ENCODE data around the gene PRAME.

Gene PRAME

GRCh38 chr22:22547692-22548300 is 11.3 kb downstream of the PRAME start:
- no peaks in the 10 kb centered on the region for H3K27me3 ChIP-seq (ENCODE audit: control insufficient read depth in 1 of 2, insufficient read depth in 2 of 2, low read length in 2 of 2)
- no peaks in the 10 kb centered on the region for H3K36me3 ChIP-seq (ENCODE audit: control insufficient read depth in 2 of 2, insufficient read depth in 2 of 2, low read length in 2 of 2)
- H3K9me3 ChIP-seq (ENCODE audit: control insufficient read depth in 2 of 2, low read length in 2 of 2), result no peaks in the 10 kb centered on the region
- H3K4me3 ChIP-seq (ENCODE audit: low read length in 2 of 2), result no peak overlapping the region
- no peak overlapping the region for H3K27ac ChIP-seq (ENCODE audit: low read length)
- no peaks in the 10 kb centered on the region for H3K4me1 ChIP-seq (ENCODE audit: control insufficient read depth, insufficient read depth, low read length)
- H3K9ac ChIP-seq (ENCODE audit: low read length in 2 of 2), result no peak overlapping the region

GRCh38 chr22:22547226-22547625 is 11.8 kb downstream of the PRAME start:
- H3K9me3 ChIP-seq (ENCODE audit: control insufficient read depth in 2 of 2, low read length in 2 of 2), result no peaks in the 10 kb centered on the region
- H3K36me3 ChIP-seq (ENCODE audit: control insufficient read depth in 2 of 2, insufficient read depth in 2 of 2, low read length in 2 of 2), result no peaks in the 10 kb centered on the region
- H3K27ac ChIP-seq (ENCODE audit: low read length), result no peak overlapping the region
- no peak overlapping the region for H3K4me3 ChIP-seq (ENCODE audit: low read length in 2 of 2)
- H3K27me3 ChIP-seq (ENCODE audit: control insufficient read depth in 1 of 2, insufficient read depth in 2 of 2, low read length in 2 of 2), result no peaks in the 10 kb centered on the region
- no peak overlapping the region for H3K9ac ChIP-seq (ENCODE audit: low read length in 2 of 2)
- no peaks in the 10 kb centered on the region for H3K4me1 ChIP-seq (ENCODE audit: control insufficient read depth, insufficient read depth, low read length)

GRCh38 chr22:22546490-22546889 is 12.6 kb downstream of the PRAME start:
- Histone ChIP-seq H3K9ac (ENCODE audit: low read length in 2 of 2) (no peak overlapping the region), H3K27ac (ENCODE audit: low read length) (no peak overlapping the region), H3K36me3 (ENCODE audit: control insufficient read depth in 2 of 2, insufficient read depth in 2 of 2, low read length in 2 of 2) (no peaks in the 10 kb centered on the region), H3K27me3 (ENCODE audit: control insufficient read depth in 1 of 2, insufficient read depth in 2 of 2, low read length in 2 of 2) (no peaks in the 10 kb centered on the region), H3K9me3 (ENCODE audit: control insufficient read depth in 2 of 2, low read length in 2 of 2) (no peaks in the 10 kb centered on the region), H3K4me3 (ENCODE audit: low read length in 2 of 2) (no peak overlapping the region), H3K4me1 (ENCODE audit: control insufficient read depth, insufficient read depth, low read length) (no peaks in the 10 kb centered on the region)

- Histone ChIP-seq H3K27me3 (ENCODE audit: control insufficient read depth in 1 of 2, insufficient read depth in 2 of 2, low read length in 2 of 2) (no peaks in the 10 kb centered on the region), H3K4me1 (ENCODE audit: control insufficient read depth, insufficient read depth, low read length) (no peaks in the 10 kb centered on the region), H3K36me3 (ENCODE audit: control insufficient read depth in 2 of 2, insufficient read depth in 2 of 2, low read length in 2 of 2) (no peaks in the 10 kb centered on the region), H3K9me3 (ENCODE audit: control insufficient read depth in 2 of 2, low read length in 2 of 2) (peaks cover 0 to 1% of the 10 kb centered on the region in 2 donors), H3K4me3 (ENCODE audit: low read length in 2 of 2) (no peak overlapping the region), H3K27ac (ENCODE audit: low read length) (no peak overlapping the region), H3K9ac (ENCODE audit: low read length in 2 of 2) (no peak overlapping the region)
These were observed 14.0 kb downstream of the PRAME start for GRCh38 chr22:22545084-22545483.

- Histone ChIP-seq H3K27ac (ENCODE audit: low read length) (no peak overlapping the region), H3K9me3 (ENCODE audit: control insufficient read depth in 2 of 2, low read length in 2 of 2) (peaks cover 3 to 5% of the 10 kb centered on the region in 2 donors), H3K9ac (ENCODE audit: low read length in 2 of 2) (no peak overlapping the region), H3K4me1 (ENCODE audit: control insufficient read depth, insufficient read depth, low read length) (no peaks in the 10 kb centered on the region), H3K36me3 (ENCODE audit: control insufficient read depth in 2 of 2, insufficient read depth in 2 of 2, low read length in 2 of 2) (no peaks in the 10 kb centered on the region), H3K4me3 (ENCODE audit: low read length in 2 of 2) (no peak overlapping the region), H3K27me3 (ENCODE audit: control insufficient read depth in 1 of 2, insufficient read depth in 2 of 2, low read length in 2 of 2) (peaks cover 0 to under 1% of the 10 kb centered on the region in 2 donors)
These were observed 20.7 kb downstream of the PRAME start for GRCh38 chr22:22538226-22538989.

- no peaks in the 10 kb centered on the region for H3K4me1 ChIP-seq (ENCODE audit: control insufficient read depth, insufficient read depth, low read length)
- no peak overlapping the region for H3K9ac ChIP-seq (ENCODE audit: low read length in 2 of 2)
- peaks cover 3 to 5% of the 10 kb centered on the region in 2 donors for H3K9me3 ChIP-seq (ENCODE audit: control insufficient read depth in 2 of 2, low read length in 2 of 2)
- H3K27ac ChIP-seq (ENCODE audit: low read length), result no peak overlapping the region
- no peaks in the 10 kb centered on the region for H3K36me3 ChIP-seq (ENCODE audit: control insufficient read depth in 2 of 2, insufficient read depth in 2 of 2, low read length in 2 of 2)
- H3K27me3 ChIP-seq (ENCODE audit: control insufficient read depth in 1 of 2, insufficient read depth in 2 of 2, low read length in 2 of 2), result peaks cover 0 to 3% of the 10 kb centered on the region in 2 donors
- H3K4me3 ChIP-seq (ENCODE audit: low read length in 2 of 2), result no peak overlapping the region
These were observed 22.1 kb downstream of the PRAME start for GRCh38 chr22:22536916-22537315.

- Histone ChIP-seq H3K27ac (ENCODE audit: low read length) (no peak overlapping the region), H3K4me3 (ENCODE audit: low read length in 2 of 2) (no peak overlapping the region), H3K27me3 (ENCODE audit: control insufficient read depth in 1 of 2, insufficient read depth in 2 of 2, low read length in 2 of 2) (peaks cover 0 to 3% of the 10 kb centered on the region in 2 donors), H3K9me3 (ENCODE audit: control insufficient read depth in 2 of 2, low read length in 2 of 2) (peaks cover 3 to 5% of the 10 kb centered on the region in 2 donors), H3K9ac (ENCODE audit: low read length in 2 of 2) (no peak overlapping the region), H3K4me1 (ENCODE audit: control insufficient read depth, insufficient read depth, low read length) (no peaks in the 10 kb centered on the region), H3K36me3 (ENCODE audit: control insufficient read depth in 2 of 2, insufficient read depth in 2 of 2, low read length in 2 of 2) (no peaks in the 10 kb centered on the region)
These were observed 22.6 kb downstream of the PRAME start for GRCh38 chr22:22536515-22536914.

GRCh38 chr22:22535662-22536061 is 23.4 kb downstream of the PRAME start:
- Histone ChIP-seq H3K36me3 (ENCODE audit: control insufficient read depth in 2 of 2, insufficient read depth in 2 of 2, low read length in 2 of 2) (no peaks in the 10 kb centered on the region), H3K9me3 (ENCODE audit: control insufficient read depth in 2 of 2, low read length in 2 of 2) (peaks cover 3 to 5% of the 10 kb centered on the region in 2 donors), H3K4me3 (ENCODE audit: low read length in 2 of 2) (no peak overlapping the region), H3K27me3 (ENCODE audit: control insufficient read depth in 1 of 2, insufficient read depth in 2 of 2, low read length in 2 of 2) (peaks cover 0 to 3% of the 10 kb centered on the region in 2 donors), H3K9ac (ENCODE audit: low read length in 2 of 2) (no peak overlapping the region), H3K4me1 (ENCODE audit: control insufficient read depth, insufficient read depth, low read length) (no peaks in the 10 kb centered on the region), H3K27ac (ENCODE audit: low read length) (no peak overlapping the region)

GRCh38 chr22:22534604-22535415 is 24.3 kb downstream of the PRAME start:
- H3K9me3 ChIP-seq (ENCODE audit: control insufficient read depth in 2 of 2, low read length in 2 of 2), result peaks cover 0 to 5% of the 10 kb centered on the region in 2 donors
- H3K27ac ChIP-seq (ENCODE audit: low read length), result no peak overlapping the region
- no peaks in the 10 kb centered on the region for H3K36me3 ChIP-seq (ENCODE audit: control insufficient read depth in 2 of 2, insufficient read depth in 2 of 2, low read length in 2 of 2)
- H3K4me1 ChIP-seq (ENCODE audit: control insufficient read depth, insufficient read depth, low read length), result no peaks in the 10 kb centered on the region
- peaks cover 0 to 3% of the 10 kb centered on the region in 2 donors for H3K27me3 ChIP-seq (ENCODE audit: control insufficient read depth in 1 of 2, insufficient read depth in 2 of 2, low read length in 2 of 2)
- H3K4me3 ChIP-seq (ENCODE audit: low read length in 2 of 2), result no peak overlapping the region
- H3K9ac ChIP-seq (ENCODE audit: low read length in 2 of 2), result no peak overlapping the region

- Histone ChIP-seq H3K27me3 (ENCODE audit: control insufficient read depth in 1 of 2, insufficient read depth in 2 of 2, low read length in 2 of 2) (peaks cover 0 to 3% of the 10 kb centered on the region in 2 donors), H3K4me1 (ENCODE audit: control insufficient read depth, insufficient read depth, low read length) (no peaks in the 10 kb centered on the region), H3K4me3 (ENCODE audit: low read length in 2 of 2) (no peak overlapping the region), H3K9ac (ENCODE audit: low read length in 2 of 2) (no peak overlapping the region), H3K9me3 (ENCODE audit: control insufficient read depth in 2 of 2, low read length in 2 of 2) (peaks cover 0 to 5% of the 10 kb centered on the region in 2 donors), H3K27ac (ENCODE audit: low read length) (no peak overlapping the region), H3K36me3 (ENCODE audit: control insufficient read depth in 2 of 2, insufficient read depth in 2 of 2, low read length in 2 of 2) (no peaks in the 10 kb centered on the region)
These were observed 25.2 kb downstream of the PRAME start for GRCh38 chr22:22533863-22534262.
